Epithelial cell of esophagus (primary cell): ENCODE results near the gene LEFTY1.

Experiments used
- DNase-seq: peaks from one replicate; pipeline ENCODE4 v3.0.0; 2010; ENCODE audit warnings: low read depth
- H3K4me3 ChIP-seq: 2 replicates; pipeline ENCODE4 v1.5.1; 2011; ENCODE audit warnings: mild to moderate bottlenecking, low read length, control low read depth
- CTCF ChIP-seq: IDR thresholded peaks from 2 replicates; pipeline ENCODE4 v1.5.1; 2011; ENCODE audit warnings: low read depth, mild to moderate bottlenecking, low read length, control low read depth, inconsistent platforms; ENCODE audit not compliant: insufficient read depth; ENCODE audit errors: missing control alignments

LEFTY1 gene

GRCh38 chr1:225861834-225862580 lies 26.9 kb downstream of the LEFTY1 start:
- DNase-seq: no peak
- no peak for TF ChIP-seq CTCF
- no peak overlapping the region for H3K4me3 ChIP-seq

GRCh38 chr1:225860876-225861441 lies 28.0 kb downstream of the LEFTY1 start:
- no peak overlapping the region for H3K4me3 ChIP-seq
- DNase-seq: no peak
- TF ChIP-seq CTCF: no peak

- H3K4me3 ChIP-seq: no peak overlapping the region
- no peak for DNase-seq
- no peak for TF ChIP-seq CTCF
Measured at GRCh38 chr1:225860107-225860506, 28.8 kb downstream of the LEFTY1 start.

- no peak overlapping the region for H3K4me3 ChIP-seq
- no peak for TF ChIP-seq CTCF
- DNase-seq: no peak
Measured at GRCh38 chr1:225859151-225859550, 29.8 kb downstream of the LEFTY1 start.

- DNase-seq: no peak
- TF ChIP-seq CTCF: no peak
- no peak overlapping the region for H3K4me3 ChIP-seq
Measured at GRCh38 chr1:225857256-225857655, 31.7 kb downstream of the LEFTY1 start.

GRCh38 chr1:225855503-225856300 lies 33.2 kb downstream of the LEFTY1 start:
- DNase-seq: no peak
- H3K4me3 ChIP-seq: no peak overlapping the region
- no peak for TF ChIP-seq CTCF
